K562 (cell line): ENCODE data around the gene RABL6. TPM values are rescaled to one million over a fixed set of nuclear protein-coding genes. Genes with fewer than 3 reads are reported as not detected.

Experiments used
- ATAC-seq: fragments of 200-7000 bp; cut with Tn5 transposase; 3 replicates; pipeline ENCODE4 v1.9.1; 2020; ENCODE audit warnings: moderate library complexity
- BruUV-seq: library from RNA; stranded (reverse); fragments of 400-500 nt; replicated peaks from 2 replicates; lab custom pipeline; 2021; lab: Mats Ljungman, UMichigan
- CTCF ChIA-PET: fragments of 300-600 bp; formaldehyde crosslinking; extraction: SDS; loops from one replicate; lab custom pipeline; 2021; ENCODE audit warnings: low intra/inter-chr PET ratio; lab: Yijun Ruan, JAX
- POLR2A ChIA-PET: fragments of 300-600, 350-650 bp; sonication (Branson Sonifier 250); formaldehyde crosslinking; extraction: SDS; loops from one replicate; lab custom pipeline; 2021; ENCODE audit warnings: antibody characterized with exemption, inconsistent platforms; lab: Yijun Ruan, JAX
- DNase-seq, 4 experiments: peaks; one replicate each; pipeline versions ENCODE4 v3.0.0 to v3.0.0-alpha.2; 2011 to 2018; ENCODE audit warnings: low spot score in 3 of 4, mixed read lengths in 3 of 4; ENCODE audit errors: extremely low read depth in 1 of 4
- FAIRE-seq: peaks from 2 replicates; lab custom pipeline; 2011; peaks lifted over from hg19 to GRCh38; lab: Jason Lieb, UNC
- H2AFZ ChIP-seq: 2 replicates; pipeline ENCODE4 v1.6.0; 2011; ENCODE audit warnings: low read depth, low read length, control low read depth, inconsistent platforms
- H3K27ac ChIP-seq: fragments of 200-600 bp; 3 replicates; pipeline ENCODE4 v1.8.0; 2011; ENCODE audit warnings: low read depth, mild to moderate bottlenecking, control low read depth, inconsistent platforms, low read length, moderate library complexity, mixed read lengths; ENCODE audit errors: extremely low read depth
- H3K27me3 ChIP-seq, 2 experiments: fragments of 300-600 bp in 1 of 2; 2 replicates in 1 of 2; 3 replicates in 1 of 2; pipeline versions ENCODE4 v1.6.0 to v1.8.0; 2011; ENCODE audit warnings: inconsistent platforms in 2 of 2, low read length in 2 of 2, mild to moderate bottlenecking in 1 of 2, mixed read lengths in 1 of 2, moderate library complexity in 1 of 2; ENCODE audit not compliant: control insufficient read depth in 2 of 2, insufficient read depth in 2 of 2
- H3K36me3 ChIP-seq: fragments of 300-600 bp; 3 replicates; pipeline ENCODE4 v1.8.0; 2011; ENCODE audit warnings: mild to moderate bottlenecking, low read length, inconsistent platforms; ENCODE audit not compliant: control insufficient read depth, insufficient read depth
- H3K4me1 ChIP-seq, 2 experiments: fragments of 200-600 bp in 1 of 2; replicated peaks in 1 of 2; 2 replicates in 1 of 2; 3 replicates in 1 of 2; pipeline versions ENCODE4 v1.5.1 to v1.8.0; 2011; ENCODE audit warnings: inconsistent platforms in 2 of 2, low read length in 2 of 2, mild to moderate bottlenecking in 1 of 2, mixed read lengths in 1 of 2, moderate library complexity in 1 of 2; ENCODE audit not compliant: control insufficient read depth in 2 of 2, insufficient read depth in 2 of 2
- H3K4me2 ChIP-seq: 2 replicates; pipeline ENCODE4 v1.6.1; 2011; ENCODE audit warnings: low read length, control low read depth, inconsistent platforms, mixed read lengths; ENCODE audit not compliant: insufficient read depth
- H3K4me3 ChIP-seq: fragments of 200-600 bp; sonication (generic), shearing (Covaris generic); 2 replicates; pipeline ENCODE4 v1.5.1; 2016; ENCODE audit warnings: control low read depth, inconsistent platforms
- H3K79me2 ChIP-seq: fragments of 200-600 bp; 3 replicates; pipeline ENCODE4 v1.8.0; 2011; ENCODE audit warnings: low read length, inconsistent platforms; ENCODE audit not compliant: control insufficient read depth, insufficient read depth
- H3K9ac ChIP-seq, 2 experiments: 2 replicates each; pipeline versions ENCODE4 v1.6.0 to v1.6.1; 2011; ENCODE audit warnings: low read depth in 2 of 2, low read length in 2 of 2, control low read depth in 1 of 2, inconsistent platforms in 1 of 2, mild to moderate bottlenecking in 1 of 2, mixed read lengths in 1 of 2; ENCODE audit not compliant: insufficient read depth in 1 of 2
- H3K9me1 ChIP-seq: one replicate; pipeline ENCODE4 v1.6.0; 2011; ENCODE audit warnings: inconsistent platforms, mild to moderate bottlenecking, low read length, moderate library complexity; ENCODE audit not compliant: control insufficient read depth, insufficient read depth
- H3K9me3 ChIP-seq: replicated peaks from 2 replicates; pipeline ENCODE4 v1.5.1; 2011; ENCODE audit warnings: low read depth, low read length, inconsistent platforms; ENCODE audit not compliant: control insufficient read depth, insufficient read depth
- H4K20me1 ChIP-seq: replicated peaks from 2 replicates; pipeline ENCODE4 v1.6.1; 2011; ENCODE audit warnings: low read length, inconsistent platforms, mixed read lengths; ENCODE audit not compliant: control insufficient read depth, insufficient read depth
- CHCHD3 ChIP-seq: fragments of 250-450 bp; sonication (Bioruptor Pico); IDR thresholded peaks from 2 replicates; pipeline ENCODE4 v2.1.2; 2022; ENCODE audit warnings: mild to moderate bottlenecking
- KLF10 ChIP-seq: fragments of 250-450 bp; sonication (Bioruptor Pico); IDR thresholded peaks from 2 replicates; pipeline ENCODE4 v1.6.1; 2021; ENCODE audit warnings: matching md5 sums
- KLF6 ChIP-seq: fragments of 250-450 bp; sonication (Bioruptor Pico); IDR thresholded peaks from 2 replicates; pipeline ENCODE4 v1.4.0; 2020; ENCODE audit warnings: mild to moderate bottlenecking, moderate library complexity, borderline replicate concordance
- PHB ChIP-seq: fragments of 250-450 bp; sonication (Bioruptor Pico); IDR thresholded peaks from 2 replicates; pipeline ENCODE4 v1.5.0; 2021
- PTTG1 ChIP-seq: fragments of 450-650 bp; IDR thresholded peaks from 2 replicates; pipeline ENCODE4 v1.6.1; 2016; ENCODE audit warnings: low read depth, mild to moderate bottlenecking, missing genetic modification characterization, missing compliant biosample characterization
- WGBS: fragments of 100-300 bp; shearing (Covaris generic); methylation state at CpG from one replicate; pipeline ENCODE4 v1.1.6; 2016; ENCODE audit warnings: low coverage, mixed read lengths; ENCODE audit not compliant: insufficient coverage; ENCODE audit errors: missing lambda C conversion rate; 5-methylcytosine and 5-hydroxymethylcytosine counted together
- in situ Hi-C: fragments of 300-500 bp; cut with MboI; formaldehyde crosslinking; loops from 4 replicates; pipeline ENCODE4 v1.15.0; 2018; ENCODE audit warnings: inconsistent platforms, mixed read lengths
- intact Hi-C: fragments of 100-400 bp; cut with micrococcal nuclease; formaldehyde crosslinking; loops from 2 replicates; pipeline ENCODE4 v1.14.2; 2022
- polyA plus RNA-seq, 8 experiments: library from polyadenylated mRNA; depleted of rRNA in 4 of 8; stranded (reverse) in 5 of 8; unstranded in 3 of 8; fragments of >200 nt; fragmentation: Nextera tagmentation in 2 of 8; fragmentation: Illumina TruSeq in 1 of 8; extraction: Ambion mirVana in 2 of 8; extraction: Trizol in 1 of 8; gene quantifications; 2 replicates each; pipeline versions ENCODE4 v1.2.1 to v1.2.3, GENCODE V29; 2011 to 2014; ENCODE audit warnings: inconsistent platforms in 1 of 8, missing spikeins in 1 of 8
- total RNA-seq, 7 experiments: library from RNA; depleted of rRNA in 6 of 7; stranded (reverse); fragments of >200 nt in 6 of 7; fragmentation: Illumina TruSeq in 2 of 7; extraction: Trizol in 2 of 7; gene quantifications; 2 replicates each; pipeline versions ENCODE4 v1.2.1 to v1.2.3, GENCODE V29; 2011 to 2021; ENCODE audit warnings: low replicate concordance in 1 of 7
- TF ChIP-seq, protein P1 (sequence below), 2 experiments: fragments of 200-800 bp in 1 of 2; sonication (Bioruptor generic) in 1 of 2; sonication (generic) in 1 of 2; formaldehyde crosslinking in 1 of 2; IDR thresholded peaks in 1 of 2; conservative IDR thresholded peaks in 1 of 2; 2 replicates each; pipeline versions ENCODE4 v1.5.0 to v1.6.1; 2016 to 2020; ENCODE audit warnings: missing compliant biosample characterization in 1 of 2, missing genetic modification characterization in 1 of 2, missing genetic modification reagents in 1 of 2
- TF ChIP-seq, protein P2 (sequence below): sonication (generic); formaldehyde crosslinking; IDR thresholded peaks from 2 replicates; pipeline ENCODE4 v1.8.1; 2023; ENCODE audit warnings: mild to moderate bottlenecking, missing genetic modification reagents
- TF ChIP-seq, protein P3 (sequence below): fragments of 450-650 bp; formaldehyde crosslinking; IDR thresholded peaks from 2 replicates; pipeline ENCODE4 v1.4.0; 2022; ENCODE audit warnings: mild to moderate bottlenecking, moderate library complexity
- TF ChIP-seq, protein P4 (sequence below): sonication (generic); IDR thresholded peaks from 2 replicates; pipeline ENCODE4 v1.6.1; 2016
- TF ChIP-seq, protein P5 (sequence below): fragments of 450-650 bp; IDR thresholded peaks from 2 replicates; pipeline ENCODE4 v1.6.1; 2017; ENCODE audit warnings: antibody characterized with exemption, mild to moderate bottlenecking

The RABL6 gene
- total and polyA plus RNA-seq, 9 of the 15 experiments (the other 6 are each of a cell fraction or from before 2014, with no cell fraction given): 5.6 to 181 (median 84.5) TPM

DNA sequence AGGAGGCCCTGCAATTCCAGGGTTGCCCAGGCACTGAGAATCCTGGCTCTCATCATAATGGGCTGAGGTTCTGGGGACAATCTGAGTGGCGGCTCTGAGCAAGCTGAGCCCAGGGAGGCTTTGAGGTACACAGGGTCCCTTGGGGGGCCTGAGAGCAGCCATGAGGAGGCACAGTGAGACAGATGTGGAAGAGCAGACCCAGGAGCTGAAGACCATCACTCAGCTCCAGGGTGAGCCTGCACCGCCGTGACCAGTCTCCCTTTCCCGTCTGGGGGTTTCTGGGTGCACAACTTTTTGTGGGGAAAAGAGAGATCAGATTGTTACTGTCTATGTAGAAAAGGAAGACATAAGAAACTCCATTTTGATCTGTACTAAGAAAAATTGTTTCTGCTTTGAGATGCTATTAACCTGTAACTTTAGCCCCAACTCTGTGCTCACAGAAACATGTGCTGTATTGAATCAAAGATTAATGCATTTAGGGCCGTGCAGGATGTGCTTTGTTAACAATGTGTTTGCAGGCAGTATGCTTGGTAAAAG lies 11.4 kb upstream of the RABL6 start, which contains the start of gene CCDC183:
Gene CCDC183 (plus strand): TSS at position 101 of the 537 bp plus-strand sequence. CDS start 60 bp downstream, at position 161.
- H3K4me3 ChIP-seq: no peak within 1 kb of the TSS
- ATAC-seq (no peak), FAIRE-seq (no peak), DNase-seq (no peak)
- peak within 1 kb of the TSS; percentile 36; the same call in 1 of the 3 replicates for H3K27ac ChIP-seq
- 47% methylated on average over 5 of the region's 5 CpGs for WGBS
- no peak within 1 kb of the TSS for H2AFZ ChIP-seq
- peaks cover 5% of the 10 kb centered on the region; the same call in 1 of the 2 replicates for H4K20me1 ChIP-seq
- peaks cover 4% of the 10 kb centered on the region for H3K9me1 ChIP-seq
- H3K79me2 ChIP-seq: peaks cover 17% of the 10 kb centered on the region
- H3K9ac ChIP-seq: peak within 1 kb of the TSS in 1 of 2 experiments; percentile 81; a peak in 2 of 4 replicates
- H3K4me1 ChIP-seq: peaks cover 54 to 78% of the 10 kb centered on the region in 2 experiments; a peak in 4 of 5 replicates
- in situ Hi-C loops: loop anchor here (25.0 kb wide), 1 partner anchor 441 kb away; the partner anchor contains the start of genes CYSRT1, RNF224, SLC34A3 and TUBB4B
- peaks cover 18% of the 10 kb centered on the region; the same call in 1 of the 3 replicates for H3K36me3 ChIP-seq
- peak within 1 kb of the TSS; percentile 50; the same call in 1 of the 2 replicates for H3K4me2 ChIP-seq
- CTCF ChIA-PET: interaction anchor here (0.6 kb wide), 1 partner anchor 24 kb away, joined by 3 read pairs; no protein-coding TSS in a partner anchor
- intact Hi-C loops: no loop called here
- no peaks in the 10 kb centered on the region for H3K9me3 ChIP-seq
- BruUV-seq: no TSS peak
- H3K27me3 ChIP-seq: no peaks in the 10 kb centered on the region
- POLR2A ChIA-PET: interaction anchor here (0.6 kb wide), 1 partner anchor 61 kb away, joined by 3 read pairs; no protein-coding TSS in a partner anchor
- TF ChIP-seq KLF10 (CRISPR knock-in tag) (0 out of 2 replicates have a peak, but pooled peaks have one; percentile 13), PTTG1 (peak; percentile 50; the same call in 1 of the 2 replicates), KLF6 (CRISPR knock-in tag) (peak; percentile 33; the same call in 1 of the 2 replicates), PHB (CRISPR knock-in tag) (0 out of 2 replicates have a peak, but pooled peaks have one; percentile 45), CHCHD3 (CRISPR knock-in tag) (no peak)
- TF ChIP-seq, protein P1, sequence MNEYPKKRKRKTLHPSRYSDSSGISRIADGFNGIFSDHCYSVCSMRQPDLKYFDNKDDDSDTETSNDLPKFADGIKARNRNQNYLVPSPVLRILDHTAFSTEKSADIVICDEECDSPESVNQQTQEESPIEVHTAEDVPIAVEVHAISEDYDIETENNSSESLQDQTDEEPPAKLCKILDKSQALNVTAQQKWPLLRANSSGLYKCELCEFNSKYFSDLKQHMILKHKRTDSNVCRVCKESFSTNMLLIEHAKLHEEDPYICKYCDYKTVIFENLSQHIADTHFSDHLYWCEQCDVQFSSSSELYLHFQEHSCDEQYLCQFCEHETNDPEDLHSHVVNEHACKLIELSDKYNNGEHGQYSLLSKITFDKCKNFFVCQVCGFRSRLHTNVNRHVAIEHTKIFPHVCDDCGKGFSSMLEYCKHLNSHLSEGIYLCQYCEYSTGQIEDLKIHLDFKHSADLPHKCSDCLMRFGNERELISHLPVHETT (CRISPR knock-in tag; conservative IDR thresholded peaks at IDR 0.05 in 1 of 2, IDR thresholded peaks at IDR 0.05 in 1 of 2): peak in 1 of 2 experiments; percentile 39; a peak in 1 of 4 replicates
- TF ChIP-seq, protein P2, sequence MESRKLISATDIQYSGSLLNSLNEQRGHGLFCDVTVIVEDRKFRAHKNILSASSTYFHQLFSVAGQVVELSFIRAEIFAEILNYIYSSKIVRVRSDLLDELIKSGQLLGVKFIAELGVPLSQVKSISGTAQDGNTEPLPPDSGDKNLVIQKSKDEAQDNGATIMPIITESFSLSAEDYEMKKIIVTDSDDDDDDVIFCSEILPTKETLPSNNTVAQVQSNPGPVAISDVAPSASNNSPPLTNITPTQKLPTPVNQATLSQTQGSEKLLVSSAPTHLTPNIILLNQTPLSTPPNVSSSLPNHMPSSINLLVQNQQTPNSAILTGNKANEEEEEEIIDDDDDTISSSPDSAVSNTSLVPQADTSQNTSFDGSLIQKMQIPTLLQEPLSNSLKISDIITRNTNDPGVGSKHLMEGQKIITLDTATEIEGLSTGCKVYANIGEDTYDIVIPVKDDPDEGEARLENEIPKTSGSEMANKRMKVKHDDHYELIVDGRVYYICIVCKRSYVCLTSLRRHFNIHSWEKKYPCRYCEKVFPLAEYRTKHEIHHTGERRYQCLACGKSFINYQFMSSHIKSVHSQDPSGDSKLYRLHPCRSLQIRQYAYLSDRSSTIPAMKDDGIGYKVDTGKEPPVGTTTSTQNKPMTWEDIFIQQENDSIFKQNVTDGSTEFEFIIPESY (CRISPR knock-in tag): no peak; the same call in 1 of the 2 replicates
- TF ChIP-seq, protein P3, sequence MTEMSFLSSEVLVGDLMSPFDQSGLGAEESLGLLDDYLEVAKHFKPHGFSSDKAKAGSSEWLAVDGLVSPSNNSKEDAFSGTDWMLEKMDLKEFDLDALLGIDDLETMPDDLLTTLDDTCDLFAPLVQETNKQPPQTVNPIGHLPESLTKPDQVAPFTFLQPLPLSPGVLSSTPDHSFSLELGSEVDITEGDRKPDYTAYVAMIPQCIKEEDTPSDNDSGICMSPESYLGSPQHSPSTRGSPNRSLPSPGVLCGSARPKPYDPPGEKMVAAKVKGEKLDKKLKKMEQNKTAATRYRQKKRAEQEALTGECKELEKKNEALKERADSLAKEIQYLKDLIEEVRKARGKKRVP (CRISPR knock-in tag): 0 out of 2 replicates have a peak, but pooled peaks have one; percentile 19
- TF ChIP-seq, protein P4, sequence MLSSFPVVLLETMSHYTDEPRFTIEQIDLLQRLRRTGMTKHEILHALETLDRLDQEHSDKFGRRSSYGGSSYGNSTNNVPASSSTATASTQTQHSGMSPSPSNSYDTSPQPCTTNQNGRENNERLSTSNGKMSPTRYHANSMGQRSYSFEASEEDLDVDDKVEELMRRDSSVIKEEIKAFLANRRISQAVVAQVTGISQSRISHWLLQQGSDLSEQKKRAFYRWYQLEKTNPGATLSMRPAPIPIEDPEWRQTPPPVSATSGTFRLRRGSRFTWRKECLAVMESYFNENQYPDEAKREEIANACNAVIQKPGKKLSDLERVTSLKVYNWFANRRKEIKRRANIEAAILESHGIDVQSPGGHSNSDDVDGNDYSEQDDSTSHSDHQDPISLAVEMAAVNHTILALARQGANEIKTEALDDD: no peak
- TF ChIP-seq, protein P5, sequence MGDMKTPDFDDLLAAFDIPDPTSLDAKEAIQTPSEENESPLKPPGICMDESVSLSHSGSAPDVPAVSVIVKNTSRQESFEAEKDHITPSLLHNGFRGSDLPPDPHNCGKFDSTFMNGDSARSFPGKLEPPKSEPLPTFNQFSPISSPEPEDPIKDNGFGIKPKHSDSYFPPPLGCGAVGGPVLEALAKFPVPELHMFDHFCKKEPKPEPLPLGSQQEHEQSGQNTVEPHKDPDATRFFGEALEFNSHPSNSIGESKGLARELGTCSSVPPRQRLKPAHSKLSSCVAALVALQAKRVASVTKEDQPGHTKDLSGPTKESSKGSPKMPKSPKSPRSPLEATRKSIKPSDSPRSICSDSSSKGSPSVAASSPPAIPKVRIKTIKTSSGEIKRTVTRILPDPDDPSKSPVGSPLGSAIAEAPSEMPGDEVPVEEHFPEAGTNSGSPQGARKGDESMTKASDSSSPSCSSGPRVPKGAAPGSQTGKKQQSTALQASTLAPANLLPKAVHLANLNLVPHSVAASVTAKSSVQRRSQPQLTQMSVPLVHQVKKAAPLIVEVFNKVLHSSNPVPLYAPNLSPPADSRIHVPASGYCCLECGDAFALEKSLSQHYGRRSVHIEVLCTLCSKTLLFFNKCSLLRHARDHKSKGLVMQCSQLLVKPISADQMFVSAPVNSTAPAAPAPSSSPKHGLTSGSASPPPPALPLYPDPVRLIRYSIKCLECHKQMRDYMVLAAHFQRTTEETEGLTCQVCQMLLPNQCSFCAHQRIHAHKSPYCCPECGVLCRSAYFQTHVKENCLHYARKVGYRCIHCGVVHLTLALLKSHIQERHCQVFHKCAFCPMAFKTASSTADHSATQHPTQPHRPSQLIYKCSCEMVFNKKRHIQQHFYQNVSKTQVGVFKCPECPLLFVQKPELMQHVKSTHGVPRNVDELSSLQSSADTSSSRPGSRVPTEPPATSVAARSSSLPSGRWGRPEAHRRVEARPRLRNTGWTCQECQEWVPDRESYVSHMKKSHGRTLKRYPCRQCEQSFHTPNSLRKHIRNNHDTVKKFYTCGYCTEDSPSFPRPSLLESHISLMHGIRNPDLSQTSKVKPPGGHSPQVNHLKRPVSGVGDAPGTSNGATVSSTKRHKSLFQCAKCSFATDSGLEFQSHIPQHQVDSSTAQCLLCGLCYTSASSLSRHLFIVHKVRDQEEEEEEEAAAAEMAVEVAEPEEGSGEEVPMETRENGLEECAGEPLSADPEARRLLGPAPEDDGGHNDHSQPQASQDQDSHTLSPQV: peak; percentile 82
